GM19099 (cell line): ENCODE data around the gene SGPP2.

ENCODE experiments used
- POLR2A ChIP-seq: IDR thresholded peaks from 3 replicates; pipeline ENCODE4 v1.6.1; 2011; ENCODE audit warnings: low read depth; ENCODE audit not compliant: insufficient read length; ENCODE audit errors: extremely low read depth

The SGPP2 gene

GRCh38 chr2:222523783-222524544 lies 99.6 kb downstream of the SGPP2 start:
- TF ChIP-seq POLR2A = no peak

DNA sequence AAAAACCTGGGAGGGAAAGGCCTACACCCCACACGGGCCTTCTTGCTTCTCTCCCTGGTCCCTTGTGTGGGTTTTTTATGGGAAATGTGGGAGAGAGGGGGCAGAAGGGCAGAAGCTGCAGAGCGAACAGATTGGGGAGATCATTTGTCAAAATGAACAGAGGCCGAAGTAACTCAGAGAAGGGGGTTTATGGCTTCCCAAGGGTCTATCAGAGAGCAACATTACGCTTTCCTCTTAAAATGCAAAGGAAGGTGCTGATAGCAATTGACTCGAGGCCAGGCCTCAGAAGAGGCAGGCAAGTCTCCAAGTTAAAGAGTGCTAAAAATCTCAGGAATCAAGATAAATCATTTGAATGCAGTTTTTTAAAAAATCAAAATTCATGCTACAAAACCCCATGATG lies 101.5 kb downstream of the SGPP2 start:
- no peak for TF ChIP-seq POLR2A

DNA sequence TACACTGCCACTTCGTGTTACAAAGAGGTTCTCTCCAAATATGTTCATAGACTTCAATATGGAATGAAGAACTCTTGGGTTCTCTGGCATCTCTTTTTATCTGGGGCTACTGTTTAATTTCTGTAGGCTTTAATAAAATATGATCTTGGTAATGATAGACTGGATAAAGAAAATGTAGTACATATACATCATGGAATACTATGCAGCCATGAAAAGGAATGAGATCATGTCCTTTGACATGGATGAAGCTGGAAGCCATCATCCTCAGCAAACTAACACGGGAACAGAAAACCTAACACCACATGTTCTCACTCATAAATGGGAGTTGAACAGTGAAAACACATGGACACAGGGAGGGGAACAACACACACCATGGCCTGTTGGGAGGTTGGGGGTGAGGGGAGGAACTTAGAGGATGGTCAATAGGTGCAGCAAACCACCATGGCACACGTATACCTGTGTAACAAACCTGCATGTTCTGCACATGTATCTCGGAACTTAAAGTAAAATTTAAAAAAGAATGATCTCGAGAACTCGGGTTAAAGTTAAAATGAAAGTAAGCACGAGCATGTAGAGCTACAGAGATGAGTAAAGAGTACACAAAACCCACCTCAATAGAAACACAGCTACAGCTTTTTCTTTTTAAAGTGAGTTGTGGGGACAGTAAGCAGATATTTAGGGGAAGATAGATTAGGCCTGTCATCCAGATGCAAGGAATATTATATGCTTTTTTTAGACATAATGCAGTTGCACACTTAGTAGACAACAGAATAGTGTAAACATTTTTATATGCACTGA lies 102.3 kb downstream of the SGPP2 start:
- no peak for TF ChIP-seq POLR2A

DNA sequence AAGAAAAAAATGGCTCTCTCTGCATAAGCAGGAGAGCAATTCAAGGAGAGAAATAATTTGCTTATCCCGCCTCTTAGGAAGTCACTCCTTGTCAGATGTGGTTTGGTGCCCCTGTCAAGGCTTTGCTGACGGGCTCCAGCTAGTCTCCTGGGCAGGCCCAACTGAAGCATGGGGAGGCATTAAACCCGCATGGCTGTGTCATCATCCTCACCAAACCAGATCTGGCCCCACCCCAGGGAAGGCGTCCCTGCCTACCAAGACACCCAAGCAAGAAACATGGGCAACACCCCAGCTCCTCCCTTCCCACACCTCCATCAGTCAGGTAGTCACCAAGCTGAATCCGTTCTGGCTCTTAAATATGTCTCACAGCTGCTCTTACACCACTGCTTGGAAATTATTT lies 108.0 kb downstream of the SGPP2 start:
- TF ChIP-seq POLR2A = no peak

DNA sequence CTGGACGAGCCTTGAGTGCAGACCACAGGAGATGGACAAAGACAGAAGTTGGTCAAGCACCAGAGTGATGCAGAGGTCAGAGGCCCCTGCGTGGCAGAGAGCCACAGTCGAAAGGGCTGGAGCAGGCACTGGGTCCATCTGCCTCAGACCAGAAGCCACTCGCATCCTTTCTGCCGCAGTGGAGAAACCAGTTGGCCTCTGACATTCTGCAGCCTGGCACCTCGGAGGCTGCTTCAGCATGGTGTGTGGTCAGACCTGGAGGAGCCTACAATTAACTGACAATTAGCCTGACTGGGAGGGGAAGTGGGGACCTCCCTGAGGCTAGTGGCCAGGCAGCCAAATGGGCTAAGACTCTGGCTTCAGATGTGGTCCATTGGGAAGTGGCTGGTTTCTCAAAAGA lies 111.1 kb downstream of the SGPP2 start:
- no peak for TF ChIP-seq POLR2A

DNA sequence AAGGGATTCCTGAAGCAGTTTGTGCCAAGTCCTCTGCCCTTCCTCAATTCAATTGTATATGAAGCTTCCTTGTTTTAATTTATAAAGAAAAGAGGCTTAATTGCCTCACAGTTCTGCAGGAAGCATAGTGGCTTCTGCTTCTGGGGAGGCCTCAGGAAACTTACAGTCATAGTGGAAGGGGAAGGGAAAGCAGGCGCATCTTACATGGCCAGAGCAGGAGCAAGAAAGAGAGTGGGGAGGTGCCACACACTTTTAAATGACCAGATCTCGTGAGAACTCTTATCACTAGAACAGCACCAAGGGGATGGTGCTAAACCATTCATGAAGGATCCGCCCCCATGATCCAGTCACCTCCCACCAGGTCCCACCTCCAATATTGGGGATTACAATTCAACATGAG lies 114.2 kb downstream of the SGPP2 start:
- no peak for TF ChIP-seq POLR2A

DNA sequence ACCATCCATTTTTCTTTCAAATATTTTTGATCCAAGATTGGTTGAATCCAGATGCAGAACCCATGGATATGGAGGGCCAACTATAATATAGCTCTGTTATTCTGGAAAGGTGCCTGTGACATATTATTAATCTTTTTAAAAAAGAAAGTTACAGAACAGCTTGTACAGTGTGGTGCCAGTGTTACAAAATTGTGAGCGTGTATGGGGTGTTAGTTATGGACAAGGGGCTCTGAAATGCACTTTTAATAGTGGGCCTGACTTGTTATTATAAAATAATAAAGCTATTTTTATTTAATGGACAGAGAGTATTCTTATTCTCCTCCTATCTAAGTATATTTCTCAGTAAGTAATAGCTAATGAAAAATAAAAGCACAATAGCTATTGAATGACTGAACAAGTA lies 120.3 kb downstream of the SGPP2 start:
- TF ChIP-seq POLR2A = no peak

GRCh38 chr2:222545823-222546795 lies 121.8 kb downstream of the SGPP2 start:
- no peak for TF ChIP-seq POLR2A

DNA sequence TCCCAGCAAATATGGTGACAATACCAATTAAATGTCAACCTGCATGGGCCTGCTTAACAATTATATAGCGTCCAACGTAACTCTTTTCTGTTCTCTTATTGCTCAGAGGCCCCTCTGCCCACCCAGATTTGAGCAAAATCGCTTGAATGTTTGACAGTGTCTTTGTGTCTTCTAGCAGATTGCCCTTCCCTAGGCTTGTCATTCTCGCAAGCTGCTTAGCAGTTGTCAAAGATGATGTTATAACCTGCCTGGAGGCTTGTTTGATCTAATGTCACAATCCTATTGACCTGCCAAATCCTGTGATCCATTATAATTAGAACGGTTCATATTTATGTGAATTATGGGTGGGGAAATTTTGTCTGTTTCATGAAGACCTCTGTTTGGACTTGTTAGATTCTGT lies 122.7 kb downstream of the SGPP2 start:
- no peak for TF ChIP-seq POLR2A

DNA sequence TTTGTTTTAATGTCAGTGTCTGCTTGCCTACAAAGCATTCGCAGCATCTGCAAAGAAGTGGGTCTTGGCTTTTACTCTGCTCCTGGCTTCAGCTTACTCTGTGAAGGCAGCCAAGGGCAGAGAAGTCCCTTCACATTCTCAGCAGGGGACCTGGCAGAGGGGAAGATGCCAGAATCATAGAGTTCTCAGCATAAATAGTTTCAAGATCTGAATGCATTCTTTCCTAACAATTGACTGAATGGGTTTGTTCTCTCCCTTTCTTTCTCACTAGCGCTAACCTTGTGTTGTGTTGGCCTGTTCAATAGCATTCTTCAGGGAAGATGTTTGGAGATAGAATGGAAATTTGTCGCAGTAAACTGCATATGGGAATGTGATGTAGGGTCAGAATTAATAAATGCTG lies 124.6 kb downstream of the SGPP2 start:
- no peak for TF ChIP-seq POLR2A

GRCh38 chr2:222554517-222554916 lies 130.2 kb downstream of the SGPP2 start:
- TF ChIP-seq POLR2A = no peak

DNA sequence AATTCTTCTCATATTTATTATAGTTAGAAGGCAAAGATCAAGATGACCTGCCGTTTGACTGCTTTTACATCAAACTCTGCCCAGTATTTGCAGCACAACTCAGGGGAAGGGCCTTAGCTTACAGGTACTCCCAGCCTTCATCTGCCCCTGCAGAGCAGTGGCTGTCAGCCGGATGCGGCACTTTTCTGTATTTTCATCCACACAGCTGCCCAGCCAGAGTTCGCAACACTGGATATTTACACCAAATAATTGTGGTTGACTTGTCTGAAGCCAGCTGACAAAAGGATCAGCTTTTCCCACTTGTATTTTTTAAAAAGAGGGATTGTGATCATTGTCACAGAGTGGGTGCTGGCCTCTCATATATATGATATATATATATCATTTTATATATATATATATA lies 136.8 kb downstream of the SGPP2 start:
- no peak for TF ChIP-seq POLR2A

DNA sequence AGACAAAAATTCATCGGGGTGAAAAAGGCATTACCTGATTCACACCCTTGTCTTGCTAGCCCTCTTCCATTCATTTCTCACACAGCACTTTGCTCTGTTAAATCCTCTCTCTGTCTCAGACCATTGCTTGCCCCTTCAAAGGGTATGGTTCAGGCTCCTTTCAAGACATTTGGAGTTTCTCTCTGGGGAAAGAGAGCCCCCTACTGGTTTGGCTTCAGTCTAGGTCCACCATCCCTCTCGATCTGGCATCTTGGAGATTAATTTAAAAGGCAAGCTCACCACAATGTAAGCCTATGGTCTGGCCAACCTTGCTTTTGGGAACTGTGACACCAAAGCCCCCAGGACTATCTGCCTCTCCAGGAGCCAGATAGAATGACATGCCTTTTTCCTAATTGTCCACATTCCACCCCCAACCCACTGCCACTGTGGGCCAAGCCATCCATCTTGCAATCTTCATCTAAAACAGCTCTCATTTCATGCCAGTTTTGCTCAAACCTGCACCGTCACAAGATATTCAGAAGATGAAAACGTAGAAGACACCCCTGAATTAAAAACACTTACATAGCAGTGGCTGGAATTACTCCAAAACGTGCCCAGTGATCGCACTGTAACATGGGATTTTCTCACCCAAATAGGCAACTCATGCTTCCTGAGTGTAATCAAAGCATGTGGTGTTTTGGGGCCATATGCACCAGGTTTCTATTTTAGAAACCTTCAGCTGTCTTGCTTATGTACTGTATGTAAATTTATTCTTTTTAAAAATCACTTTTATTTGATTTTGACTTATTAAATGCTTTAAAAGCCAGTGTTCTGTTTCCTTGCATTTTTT lies 137.7 kb downstream of the SGPP2 start:
- TF ChIP-seq POLR2A = no peak

DNA sequence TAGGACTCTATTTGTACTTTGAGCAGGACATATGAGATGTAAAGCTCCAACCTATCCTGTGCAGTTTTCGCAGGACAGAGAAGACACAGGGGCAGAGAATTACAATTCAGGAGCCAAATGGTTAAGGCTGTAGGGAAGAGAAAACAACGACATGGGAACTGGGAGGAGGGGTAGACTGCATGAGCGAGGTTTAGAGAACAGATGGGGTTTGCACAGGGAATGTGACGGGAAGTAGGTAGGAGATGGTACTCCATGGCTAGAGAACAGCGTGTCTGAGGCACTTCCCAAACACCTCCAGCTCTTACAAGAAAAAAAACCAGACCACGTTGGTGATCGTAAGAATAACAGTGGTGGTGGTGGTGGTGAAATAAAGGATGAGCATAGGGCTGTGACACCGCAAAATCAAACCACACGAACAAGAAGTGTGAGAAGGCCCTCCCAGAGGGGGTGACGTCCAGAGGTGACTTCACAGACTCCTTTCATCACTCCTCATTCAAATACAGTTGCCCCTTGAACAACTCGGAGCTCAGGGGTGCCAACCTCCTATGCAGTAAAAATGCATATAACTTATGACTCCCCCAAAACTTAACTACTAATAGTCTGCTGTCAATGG lies 138.9 kb downstream of the SGPP2 start:
- no peak for TF ChIP-seq POLR2A
